SK-N-SH (cell line): ENCODE data around the gene TRPC3. TPM values are rescaled to one million over a fixed set of nuclear protein-coding genes. Genes with fewer than 3 reads are reported as not detected.

Experiments
- CTCF ChIA-PET: fragments of 300-600, 350-600 bp; formaldehyde crosslinking; extraction: SDS; loops from one replicate; lab custom pipeline; 2021; lab: Yijun Ruan, JAX
- POLR2A ChIA-PET: fragments of 350-600 bp; sonication (Branson Sonifier 250); formaldehyde crosslinking; extraction: SDS; loops from one replicate; lab custom pipeline; 2020; ENCODE audit warnings: antibody characterized with exemption, inconsistent platforms; lab: Yijun Ruan, JAX
- DNase-seq: peaks from one replicate; pipeline ENCODE4 v3.0.0; 2012
- H2AFZ ChIP-seq: fragments of 200-600 bp; sonication (generic); 2 replicates; pipeline ENCODE4 v1.8.1; 2016; ENCODE audit warnings: antibody characterized with exemption, mild to moderate bottlenecking, low read depth
- H3F3A ChIP-seq: fragments of 200-600 bp; sonication (generic); replicated peaks from 2 replicates; pipeline ENCODE3; 2016; ENCODE audit warnings: antibody characterized with exemption, mild to moderate bottlenecking; ENCODE audit not compliant: insufficient read depth
- H3K27ac ChIP-seq, 2 experiments: fragments of 200-500 bp in 1 of 2; fragments of 200-600 bp in 1 of 2; sonication (Bioruptor generic) in 1 of 2; sonication (generic), shearing (Covaris generic) in 1 of 2; 2 replicates each; pipeline versions ENCODE4 v1.5.1 to v1.6.1; 2014 to 2016; ENCODE audit warnings: low read depth in 2 of 2, inconsistent platforms in 1 of 2, low read length in 1 of 2, mild to moderate bottlenecking in 1 of 2, mixed read lengths in 1 of 2
- H3K27me3 ChIP-seq: fragments of 200-600 bp; sonication (generic), shearing (Covaris generic); 2 replicates; pipeline ENCODE4 v1.6.1; 2016; ENCODE audit warnings: mixed run types; ENCODE audit not compliant: insufficient read depth
- H3K36me3 ChIP-seq, 2 experiments: fragments of 200-500 bp in 1 of 2; fragments of 200-600 bp in 1 of 2; sonication (Bioruptor generic) in 1 of 2; sonication (generic) in 1 of 2; replicated peaks in 1 of 2; 2 replicates each; pipeline versions ENCODE3 to v1.5.1; 2014 to 2016; ENCODE audit warnings: low read length in 1 of 2, mild to moderate bottlenecking in 1 of 2; ENCODE audit not compliant: insufficient read depth in 2 of 2, control insufficient read depth in 1 of 2
- H3K4me1 ChIP-seq, 2 experiments: fragments of 200-500 bp in 1 of 2; fragments of 200-600 bp in 1 of 2; sonication (Bioruptor generic) in 1 of 2; sonication (generic), shearing (Covaris generic) in 1 of 2; 2 replicates each; pipeline versions ENCODE4 v1.5.1 to v1.6.1; 2014 to 2016; ENCODE audit warnings: low read depth in 1 of 2, low read length in 1 of 2, mixed run types in 1 of 2; ENCODE audit not compliant: insufficient read depth in 2 of 2, control insufficient read depth in 1 of 2
- H3K4me2 ChIP-seq: fragments of 200-600 bp; sonication (generic), shearing (Covaris generic); 2 replicates; pipeline ENCODE4 v1.6.1; 2017; ENCODE audit warnings: mixed run types
- H3K4me3 ChIP-seq, 2 experiments: fragments of 200-500 bp in 1 of 2; fragments of 200-600 bp in 1 of 2; sonication (Bioruptor generic) in 1 of 2; sonication (generic), shearing (Covaris generic) in 1 of 2; 2 replicates each; pipeline versions ENCODE4 v1.5.1 to v1.8.1; 2014 to 2016; ENCODE audit warnings: low read depth in 2 of 2, inconsistent platforms in 1 of 2, low read length in 1 of 2, mild to moderate bottlenecking in 1 of 2, mixed read lengths in 1 of 2, moderate library complexity in 1 of 2
- H3K79me2 ChIP-seq: fragments of 200-600 bp; sonication (generic); 2 replicates; pipeline ENCODE4 v1.8.1; 2017; ENCODE audit warnings: mild to moderate bottlenecking; ENCODE audit not compliant: insufficient read depth
- H3K9ac ChIP-seq: fragments of 200-600 bp; sonication (generic); 2 replicates; pipeline ENCODE4 v1.6.1; 2017; ENCODE audit warnings: mixed run types
- H3K9me2 ChIP-seq: fragments of 200-600 bp; sonication (generic); 2 replicates; pipeline ENCODE4 v1.6.1; 2017; ENCODE audit warnings: mixed run types
- H3K9me3 ChIP-seq: fragments of 200-600 bp; sonication (generic); 2 replicates; pipeline ENCODE4 v1.6.1; 2017; ENCODE audit warnings: mixed run types, mild to moderate bottlenecking, moderate library complexity
- H4K20me1 ChIP-seq: fragments of 200-600 bp; sonication (generic); 2 replicates; pipeline ENCODE4 v1.6.1; 2017; ENCODE audit warnings: mild to moderate bottlenecking, mixed run types; ENCODE audit not compliant: insufficient read depth
- EP300 ChIP-seq, 2 experiments: IDR thresholded peaks; 2 replicates each; pipeline versions ENCODE4 v1.4.0 to v1.6.1; 2012; ENCODE audit warnings: borderline replicate concordance in 1 of 2, low read depth in 1 of 2, low read length in 1 of 2
- FOXM1 ChIP-seq: IDR thresholded peaks from 2 replicates; pipeline ENCODE4 v1.4.0; 2012; ENCODE audit warnings: low read depth, mild to moderate bottlenecking
- JUND ChIP-seq: IDR thresholded peaks from 2 replicates; pipeline ENCODE4 v1.4.0; 2012
- MEF2A ChIP-seq: IDR thresholded peaks from 2 replicates; pipeline ENCODE4 v1.4.0; 2012; ENCODE audit warnings: low read depth, borderline replicate concordance
- POLR2AphosphoS5 ChIP-seq: IDR thresholded peaks from 2 replicates; pipeline ENCODE4 v1.6.1; 2012; ENCODE audit warnings: low read depth, low read length
- RXRA ChIP-seq: IDR thresholded peaks from 2 replicates; pipeline ENCODE4 v1.4.0; 2012; ENCODE audit warnings: low read depth, mild to moderate bottlenecking, borderline replicate concordance
- SIN3A ChIP-seq: IDR thresholded peaks from 2 replicates; pipeline ENCODE4 v1.6.1; 2012; ENCODE audit warnings: low read depth, mild to moderate bottlenecking, low read length, moderate library complexity, borderline replicate concordance
- SMC3 ChIP-seq: IDR thresholded peaks from 2 replicates; pipeline ENCODE4 v1.6.1; 2012; ENCODE audit warnings: low read depth, low read length, improper control_type of control experiment
- TAF1 ChIP-seq: IDR thresholded peaks from 2 replicates; pipeline ENCODE4 v1.6.1; 2012; ENCODE audit warnings: low read depth, mild to moderate bottlenecking, low read length, moderate library complexity, borderline replicate concordance
- TCF12 ChIP-seq: IDR thresholded peaks from 2 replicates; pipeline ENCODE4 v1.4.0; 2012
- USF1 ChIP-seq: IDR thresholded peaks from 2 replicates; pipeline ENCODE4 v1.4.0; 2012; ENCODE audit warnings: low read depth, borderline replicate concordance
- WGBS: methylation state at CpG from one replicate; pipeline ENCODE4 v1.1.6; 2017; ENCODE audit warnings: low lambda C conversion rate; 5-methylcytosine and 5-hydroxymethylcytosine counted together
- polyA plus RNA-seq, 3 experiments: library from polyadenylated mRNA; depleted of rRNA; stranded (reverse); fragments of >200 nt; gene quantifications; 2 replicates each; pipeline ENCODE4 v1.2.3, GENCODE V29; 2012
- TF ChIP-seq, protein P1 (sequence below): IDR thresholded peaks from 2 replicates; pipeline ENCODE4; 2012
- TF ChIP-seq, protein P2 (sequence below): IDR thresholded peaks from 2 replicates; pipeline ENCODE4 v1.6.1; 2012; ENCODE audit warnings: mild to moderate bottlenecking, low read depth, low read length, moderate library complexity

Gene TRPC3
- polyA plus RNA-seq, 1 of the 3 experiments (the other 2 are of a cell fraction), result not detected

DNA sequence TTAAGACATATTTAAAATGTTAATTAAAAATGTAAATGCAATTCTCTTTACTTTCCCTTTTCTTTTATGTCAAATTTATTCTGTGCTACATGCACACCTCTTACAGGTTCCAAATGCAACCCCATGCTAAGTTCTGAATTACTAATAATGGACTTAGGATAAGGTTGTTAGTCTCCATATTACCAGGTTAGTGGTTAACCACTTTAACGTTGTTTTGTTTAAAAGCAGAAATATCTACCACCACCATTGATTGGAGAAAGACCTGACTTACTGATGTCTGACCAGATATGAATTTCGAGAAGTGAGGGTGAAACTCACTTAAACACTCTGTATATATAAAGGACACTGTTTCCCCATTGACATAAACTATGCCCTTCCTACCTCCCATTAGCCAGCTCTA, 6.9 kb upstream of the TRPC3 start (continued):
- no peak for TF ChIP-seq MEF2A
- no peak for TF ChIP-seq SMC3
- TF ChIP-seq USF1, result no peak
- TF ChIP-seq, all 33 proteins: peak for 0

DNA sequence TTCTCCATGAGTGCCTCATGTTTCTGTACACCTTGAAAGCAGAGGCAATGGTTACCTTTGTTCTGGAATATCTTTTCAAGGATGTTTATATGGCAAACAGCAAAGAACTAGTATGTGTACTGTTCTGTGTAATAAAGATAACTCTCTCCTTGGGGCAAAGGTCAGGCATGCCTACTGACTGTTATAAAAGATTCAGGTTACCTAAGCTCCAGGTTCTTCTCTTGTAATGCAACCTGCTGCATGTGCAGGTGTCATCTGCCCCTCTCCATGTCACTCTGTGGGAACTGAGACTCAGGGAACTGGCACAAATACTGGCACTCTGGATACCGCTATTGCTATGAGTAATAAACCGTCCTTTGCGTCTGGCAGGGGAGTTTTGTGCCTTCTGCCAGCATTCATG, 5.4 kb upstream of the TRPC3 start:
- no peaks in the 10 kb centered on the region for H4K20me1 ChIP-seq
- WGBS, result 36% methylated on average over 3 of the region's 3 CpGs
- ChIA-PET CTCF (interaction anchor here (0.6 to 1.2 kb wide), 2 partner anchors 13 to 165 kb away, joined by 3 read pairs; no protein-coding TSS in a partner anchor), POLR2A (no interaction called here)
- DNase-seq, result no peak
- peaks cover 19% of the 10 kb centered on the region for H3K27me3 ChIP-seq
- no peak overlapping the region for H3K9ac ChIP-seq
- no peaks in the 10 kb centered on the region for H3K36me3 ChIP-seq
- no peaks in the 10 kb centered on the region for H3K4me1 ChIP-seq
- H3K4me2 ChIP-seq, result no peak overlapping the region
- H3K9me3 ChIP-seq, result no peaks in the 10 kb centered on the region
- TF ChIP-seq EP300 (IDR thresholded peaks at IDR 0.05; ENCODE audit: borderline replicate concordance in 1 of 2, low read depth in 1 of 2, low read length in 1 of 2) (no peak), TAF1 (no peak), RXRA (no peak), SIN3A (no peak), TCF12 (no peak), MEF2A (no peak), FOXM1 (no peak), POLR2AphosphoS5 (no peak)
- TF ChIP-seq, protein P1, sequence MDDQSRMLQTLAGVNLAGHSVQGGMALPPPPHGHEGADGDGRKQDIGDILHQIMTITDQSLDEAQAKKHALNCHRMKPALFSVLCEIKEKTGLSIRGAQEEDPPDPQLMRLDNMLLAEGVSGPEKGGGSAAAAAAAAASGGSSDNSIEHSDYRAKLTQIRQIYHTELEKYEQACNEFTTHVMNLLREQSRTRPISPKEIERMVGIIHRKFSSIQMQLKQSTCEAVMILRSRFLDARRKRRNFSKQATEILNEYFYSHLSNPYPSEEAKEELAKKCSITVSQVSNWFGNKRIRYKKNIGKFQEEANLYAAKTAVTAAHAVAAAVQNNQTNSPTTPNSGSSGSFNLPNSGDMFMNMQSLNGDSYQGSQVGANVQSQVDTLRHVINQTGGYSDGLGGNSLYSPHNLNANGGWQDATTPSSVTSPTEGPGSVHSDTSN, result no peak
- no peaks in the 10 kb centered on the region for H3K9me2 ChIP-seq
- H3K4me3 ChIP-seq, result no peak overlapping the region
- H3K79me2 ChIP-seq, result no peaks in the 10 kb centered on the region
- H2AFZ ChIP-seq, result no peak overlapping the region
- no peak overlapping the region for H3K27ac ChIP-seq
- H3F3A ChIP-seq, result no peaks in the 10 kb centered on the region

DNA sequence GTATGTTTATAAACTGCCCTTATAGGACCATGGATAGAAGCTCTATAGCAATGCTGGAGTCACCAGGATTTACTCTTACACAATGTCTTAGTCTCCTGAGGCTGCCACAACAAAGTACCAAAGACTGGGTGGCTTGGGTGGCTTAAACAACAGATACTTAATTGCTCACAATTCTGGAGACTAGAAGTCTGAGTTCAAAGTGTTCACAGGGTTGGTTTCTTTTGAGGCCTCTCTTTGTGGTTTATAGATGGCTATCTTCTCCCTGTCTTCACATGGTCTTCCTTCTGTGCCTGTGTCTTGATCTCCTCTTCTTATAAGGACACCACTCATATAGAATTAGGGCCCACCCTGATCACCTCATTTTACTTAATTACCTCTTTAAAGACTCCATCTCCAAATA, 2.0 kb upstream of the TRPC3 start:
- H3K36me3 ChIP-seq, result no peaks in the 10 kb centered on the region
- no peak overlapping the region for H3K27ac ChIP-seq
- H3F3A ChIP-seq, result no peaks in the 10 kb centered on the region
- no peak for TF ChIP-seq JUND
- TF ChIP-seq, protein P2, sequence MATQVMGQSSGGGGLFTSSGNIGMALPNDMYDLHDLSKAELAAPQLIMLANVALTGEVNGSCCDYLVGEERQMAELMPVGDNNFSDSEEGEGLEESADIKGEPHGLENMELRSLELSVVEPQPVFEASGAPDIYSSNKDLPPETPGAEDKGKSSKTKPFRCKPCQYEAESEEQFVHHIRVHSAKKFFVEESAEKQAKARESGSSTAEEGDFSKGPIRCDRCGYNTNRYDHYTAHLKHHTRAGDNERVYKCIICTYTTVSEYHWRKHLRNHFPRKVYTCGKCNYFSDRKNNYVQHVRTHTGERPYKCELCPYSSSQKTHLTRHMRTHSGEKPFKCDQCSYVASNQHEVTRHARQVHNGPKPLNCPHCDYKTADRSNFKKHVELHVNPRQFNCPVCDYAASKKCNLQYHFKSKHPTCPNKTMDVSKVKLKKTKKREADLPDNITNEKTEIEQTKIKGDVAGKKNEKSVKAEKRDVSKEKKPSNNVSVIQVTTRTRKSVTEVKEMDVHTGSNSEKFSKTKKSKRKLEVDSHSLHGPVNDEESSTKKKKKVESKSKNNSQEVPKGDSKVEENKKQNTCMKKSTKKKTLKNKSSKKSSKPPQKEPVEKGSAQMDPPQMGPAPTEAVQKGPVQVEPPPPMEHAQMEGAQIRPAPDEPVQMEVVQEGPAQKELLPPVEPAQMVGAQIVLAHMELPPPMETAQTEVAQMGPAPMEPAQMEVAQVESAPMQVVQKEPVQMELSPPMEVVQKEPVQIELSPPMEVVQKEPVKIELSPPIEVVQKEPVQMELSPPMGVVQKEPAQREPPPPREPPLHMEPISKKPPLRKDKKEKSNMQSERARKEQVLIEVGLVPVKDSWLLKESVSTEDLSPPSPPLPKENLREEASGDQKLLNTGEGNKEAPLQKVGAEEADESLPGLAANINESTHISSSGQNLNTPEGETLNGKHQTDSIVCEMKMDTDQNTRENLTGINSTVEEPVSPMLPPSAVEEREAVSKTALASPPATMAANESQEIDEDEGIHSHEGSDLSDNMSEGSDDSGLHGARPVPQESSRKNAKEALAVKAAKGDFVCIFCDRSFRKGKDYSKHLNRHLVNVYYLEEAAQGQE, result no peak
- POLR2A ChIA-PET, result no interaction called here
- no peak overlapping the region for H2AFZ ChIP-seq
- CTCF ChIA-PET, result no interaction called here
- no peaks in the 10 kb centered on the region for H3K9me2 ChIP-seq
- H4K20me1 ChIP-seq, result no peaks in the 10 kb centered on the region
- H3K4me1 ChIP-seq, result peaks cover 0 to 8% of the 10 kb centered on the region in 2 experiments; a peak in 1 of 4 replicates
- H3K9me3 ChIP-seq, result no peaks in the 10 kb centered on the region
- peaks cover 35% of the 10 kb centered on the region for H3K27me3 ChIP-seq
- DNase-seq, result no peak
- no peaks in the 10 kb centered on the region for H3K79me2 ChIP-seq
- no peak overlapping the region for H3K9ac ChIP-seq
- H3K4me2 ChIP-seq, result no peak overlapping the region
- H3K4me3 ChIP-seq, result no peak overlapping the region
